Subcutaneous abdominal adipose tissue (tissue), 5 donors: ENCODE results near the gene XRN1.

Experiments used
- H3K27ac ChIP-seq: one replicate; pipeline ENCODE4 v1.7.0; 2013; ENCODE audit warnings: low read depth, mild to moderate bottlenecking, inconsistent platforms, low read length, moderate library complexity
- H3K27me3 ChIP-seq, 5 donors: one replicate each; pipeline ENCODE4 v1.7.0; 2013; ENCODE audit warnings: low read length in 5 of 5, inconsistent platforms in 1 of 5; ENCODE audit not compliant: control insufficient read depth in 5 of 5, insufficient read depth in 4 of 5
- H3K36me3 ChIP-seq, 5 donors: one replicate each; pipeline ENCODE4 v1.7.0; 2013; ENCODE audit warnings: low read length in 5 of 5; ENCODE audit not compliant: control insufficient read depth in 5 of 5, insufficient read depth in 5 of 5
- H3K4me1 ChIP-seq, 5 donors: one replicate each; pipeline ENCODE4 v1.7.0; 2013; ENCODE audit warnings: low read length in 5 of 5, mild to moderate bottlenecking in 3 of 5, moderate library complexity in 1 of 5; ENCODE audit not compliant: control insufficient read depth in 5 of 5, insufficient read depth in 5 of 5
- H3K4me3 ChIP-seq, 5 donors: one replicate each; pipeline ENCODE4 v1.7.0; 2013; ENCODE audit warnings: low read length in 5 of 5, low read depth in 1 of 5
- H3K9ac ChIP-seq, 5 donors: one replicate each; pipeline ENCODE4 v1.7.0; 2013; ENCODE audit warnings: low read length in 5 of 5, mild to moderate bottlenecking in 4 of 5, moderate library complexity in 3 of 5
- H3K9me3 ChIP-seq, 5 donors: one replicate each; pipeline ENCODE4 v1.7.0; 2013; ENCODE audit warnings: low read length in 5 of 5; ENCODE audit not compliant: control insufficient read depth in 5 of 5
- donor health status: healthy.
- donor health status: healthy.
- donor health status: healthy.
- donor health status: healthy.
- donor health status: healthy.

The XRN1 gene

GRCh38 chr3:142259359-142259758, 188.5 kb downstream of the XRN1 start:
- Histone ChIP-seq H3K9me3 (peaks cover 0 to 6% (median 2%) of the 10 kb centered on the region in 5 donors), H3K27me3 (no peaks in the 10 kb centered on the region), H3K4me1 (no peaks in the 10 kb centered on the region), H3K36me3 (no peaks in the 10 kb centered on the region), H3K4me3 (no peak overlapping the region), H3K9ac (no peak overlapping the region), H3K27ac (no peak overlapping the region)

GRCh38 chr3:142256712-142257333, 191.0 kb downstream of the XRN1 start:
- peaks cover 0 to 7% (median 3%) of the 10 kb centered on the region in 5 donors for H3K9me3 ChIP-seq
- no peak overlapping the region for H3K27ac ChIP-seq
- H3K27me3 ChIP-seq: no peaks in the 10 kb centered on the region
- H3K4me3 ChIP-seq: no peak overlapping the region
- H3K4me1 ChIP-seq: peaks cover 0 to 2% (median 0%) of the 10 kb centered on the region in 5 donors
- H3K9ac ChIP-seq: no peak overlapping the region
- H3K36me3 ChIP-seq: no peaks in the 10 kb centered on the region
